COLO668 (cell line): ENCODE measurements around the gene PGGHG.
"Not testable (repeated sequence)": the region's sequence is repeated elsewhere in the genome, so short reads cannot be mapped to it uniquely, and the experiment has no call there.

Source experiments
- DNase-seq: peaks from one replicate; lab custom pipeline; 2025; ENCODE audit not compliant: unreplicated experiment; lab: John Stamatoyannopoulos, UW

The PGGHG gene

GRCh38 chr11:285021-285893 lies 3.7 kb upstream of the PGGHG start:
- no peak for DNase-seq

DNA sequence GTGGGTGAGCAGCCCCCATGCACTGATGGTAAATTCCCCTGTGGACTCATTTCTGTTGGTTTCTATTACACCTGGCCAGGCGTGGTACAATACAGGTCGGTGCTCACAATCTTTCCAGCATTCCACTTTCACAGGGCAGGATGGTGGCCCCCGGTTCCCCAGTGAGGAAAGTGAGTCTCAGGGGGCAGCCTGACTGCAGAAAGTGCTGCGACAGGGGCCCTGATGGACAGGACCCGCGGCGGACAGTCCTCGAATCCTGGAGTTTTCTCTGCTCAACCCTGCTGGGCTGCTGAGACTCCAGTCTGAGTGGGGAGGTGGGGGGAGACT lies 3.1 kb upstream of the PGGHG start:
- DNase-seq, result no peak

DNA sequence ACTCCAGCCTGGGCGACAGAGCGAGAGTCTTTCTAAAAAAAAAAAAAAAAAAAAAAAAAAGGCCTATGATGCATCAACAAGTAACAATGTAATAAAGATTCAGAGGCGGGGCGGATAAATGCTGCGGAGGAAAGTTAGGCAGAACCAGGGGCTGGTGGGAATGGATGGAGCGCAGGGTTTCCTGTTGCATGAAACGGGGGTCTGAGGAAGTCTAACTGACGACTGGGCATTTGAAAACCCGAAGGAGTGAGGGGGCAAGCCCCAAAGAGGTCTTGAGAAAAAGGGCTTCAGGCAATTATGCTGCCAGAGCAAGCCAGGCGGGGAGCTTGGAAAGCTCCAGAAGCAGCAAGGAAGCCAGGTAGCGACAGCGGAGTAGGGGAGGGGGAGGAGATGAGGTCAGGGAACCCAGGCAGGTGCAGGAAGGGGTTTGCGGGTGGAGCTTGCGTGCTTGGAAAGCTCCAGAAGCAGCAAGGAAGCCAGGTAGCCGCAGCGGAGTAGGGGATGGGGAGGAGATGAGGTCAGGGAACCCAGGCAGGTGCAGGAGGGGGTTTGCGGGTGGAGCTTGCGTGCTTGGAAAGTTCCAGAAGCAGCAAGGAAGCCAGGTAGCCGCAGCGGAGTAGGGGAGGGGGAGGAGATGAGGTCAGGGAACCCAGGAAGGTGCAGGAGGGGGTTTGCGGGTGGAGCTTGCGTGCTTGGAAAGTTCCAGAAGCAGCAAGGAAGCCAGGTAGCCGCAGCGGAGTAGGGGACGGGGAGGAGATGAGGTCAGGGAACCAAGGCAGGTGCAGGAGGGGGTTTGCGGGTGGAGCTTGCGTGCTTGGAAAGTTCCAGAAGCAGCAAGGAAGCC lies 1.7 kb upstream of the PGGHG start:
- not testable (repeated sequence) for DNase-seq

GRCh38 chr11:287821-288477 lies 977 bp upstream of the PGGHG start:
- DNase-seq, result no peak

DNA sequence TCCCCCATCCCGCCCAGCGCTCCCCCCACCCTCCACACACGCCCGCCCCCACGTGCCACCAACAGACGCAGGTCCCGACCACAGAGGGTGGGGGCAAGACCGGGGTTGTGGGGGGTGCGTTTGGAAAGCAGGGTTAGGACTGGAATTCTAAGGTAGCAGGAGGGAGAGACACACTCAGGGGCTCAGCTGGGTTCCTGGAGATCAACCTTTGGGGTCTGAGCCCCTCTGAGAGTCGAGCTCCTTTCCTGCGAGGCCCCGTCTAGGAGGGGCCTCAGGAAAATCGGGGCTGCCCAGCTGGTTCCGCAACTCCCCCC lies 429 bp downstream of the PGGHG start:
- no peak for DNase-seq

DNA sequence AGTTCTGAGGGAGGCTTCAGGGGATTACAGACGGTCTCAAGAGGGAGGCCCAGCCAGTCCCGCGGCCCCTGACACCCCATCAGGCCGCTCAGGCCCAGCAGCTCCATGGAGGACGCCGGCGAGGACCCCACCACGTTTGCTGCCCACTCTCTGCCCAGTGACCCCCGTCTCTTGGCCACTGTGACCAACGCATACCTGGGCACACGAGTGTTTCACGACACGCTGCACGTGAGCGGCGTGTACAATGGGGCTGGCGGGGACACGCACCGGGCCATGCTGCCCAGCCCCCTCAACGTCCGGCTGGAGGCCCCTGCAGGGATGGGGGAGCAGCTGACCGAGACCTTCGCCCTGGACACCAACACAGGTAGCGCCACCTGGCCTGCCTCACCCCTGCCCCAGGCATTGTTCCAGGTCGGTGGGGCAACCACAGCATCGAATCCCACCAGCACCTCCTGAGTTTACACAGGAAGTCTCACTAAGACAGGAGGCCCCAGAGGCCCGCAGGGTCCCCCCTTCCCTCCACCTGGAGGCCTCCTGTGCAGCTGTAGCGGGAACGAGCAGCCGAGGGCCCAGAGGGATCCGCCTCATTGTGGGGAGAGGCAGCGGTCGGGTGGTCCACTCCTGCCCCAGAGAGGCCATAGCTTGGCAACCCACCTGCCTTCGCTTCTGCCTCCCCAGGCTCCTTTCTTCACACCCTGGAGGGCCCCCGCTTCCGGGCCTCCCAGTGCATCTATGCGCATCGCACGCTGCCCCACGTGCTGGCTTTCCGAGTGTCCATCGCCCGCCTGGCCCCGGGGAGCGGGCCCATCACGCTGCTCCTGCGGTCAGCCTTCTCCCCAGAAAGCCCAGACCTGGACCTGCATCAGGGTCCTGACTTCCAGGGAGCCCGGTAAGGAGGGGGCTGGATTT lies 1.0 kb downstream of the PGGHG start:
- DNase-seq, result no peak

GRCh38 chr11:290621-291231 lies 1.8 kb downstream of the PGGHG start:
- DNase-seq, result no peak

DNA sequence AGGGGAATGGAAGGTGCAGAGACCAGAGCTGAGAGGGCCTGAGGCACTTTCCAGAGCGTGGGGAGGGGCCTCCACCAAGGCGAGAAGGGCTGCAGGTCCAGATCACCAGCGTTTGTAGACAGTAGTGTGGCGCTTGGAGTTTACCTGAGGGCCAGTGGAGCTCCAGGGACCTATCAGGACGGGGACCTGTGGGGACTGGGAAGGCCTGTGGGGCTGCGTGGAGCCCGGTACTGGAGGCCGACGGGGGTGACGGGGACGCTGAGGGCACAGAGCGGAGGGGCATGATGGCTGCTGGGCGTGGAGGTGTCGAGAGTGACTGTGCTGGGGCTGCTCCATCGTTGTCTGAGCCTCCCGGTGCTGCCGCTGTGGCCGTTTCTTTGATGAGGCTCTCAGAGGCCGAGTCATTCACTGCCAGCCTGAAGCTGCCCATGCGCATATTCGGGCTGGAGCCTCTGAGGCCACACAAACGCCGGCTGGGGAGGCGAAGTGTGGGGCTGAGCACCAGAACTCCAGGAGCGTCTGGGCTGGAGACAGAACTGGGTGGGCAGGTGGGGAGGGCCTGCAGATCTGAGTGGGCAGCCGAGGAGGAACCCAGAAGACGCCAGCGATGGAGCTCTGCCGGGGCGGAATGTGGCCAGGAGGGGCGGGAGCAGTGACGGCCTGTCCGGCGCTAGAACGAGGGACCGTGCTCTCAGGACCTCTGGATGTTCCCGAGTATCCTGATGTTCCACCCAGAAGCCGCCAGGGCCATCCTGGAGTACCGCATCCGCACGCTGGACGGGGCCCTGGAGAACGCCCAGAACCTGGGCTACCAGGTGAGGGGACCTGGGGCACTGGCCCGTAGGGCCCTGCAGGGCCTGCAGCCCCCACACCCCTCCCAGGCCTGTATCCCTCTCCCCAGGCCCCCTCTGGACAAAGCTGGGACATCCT lies 2.6 kb downstream of the PGGHG start:
- no peak for DNase-seq

DNA sequence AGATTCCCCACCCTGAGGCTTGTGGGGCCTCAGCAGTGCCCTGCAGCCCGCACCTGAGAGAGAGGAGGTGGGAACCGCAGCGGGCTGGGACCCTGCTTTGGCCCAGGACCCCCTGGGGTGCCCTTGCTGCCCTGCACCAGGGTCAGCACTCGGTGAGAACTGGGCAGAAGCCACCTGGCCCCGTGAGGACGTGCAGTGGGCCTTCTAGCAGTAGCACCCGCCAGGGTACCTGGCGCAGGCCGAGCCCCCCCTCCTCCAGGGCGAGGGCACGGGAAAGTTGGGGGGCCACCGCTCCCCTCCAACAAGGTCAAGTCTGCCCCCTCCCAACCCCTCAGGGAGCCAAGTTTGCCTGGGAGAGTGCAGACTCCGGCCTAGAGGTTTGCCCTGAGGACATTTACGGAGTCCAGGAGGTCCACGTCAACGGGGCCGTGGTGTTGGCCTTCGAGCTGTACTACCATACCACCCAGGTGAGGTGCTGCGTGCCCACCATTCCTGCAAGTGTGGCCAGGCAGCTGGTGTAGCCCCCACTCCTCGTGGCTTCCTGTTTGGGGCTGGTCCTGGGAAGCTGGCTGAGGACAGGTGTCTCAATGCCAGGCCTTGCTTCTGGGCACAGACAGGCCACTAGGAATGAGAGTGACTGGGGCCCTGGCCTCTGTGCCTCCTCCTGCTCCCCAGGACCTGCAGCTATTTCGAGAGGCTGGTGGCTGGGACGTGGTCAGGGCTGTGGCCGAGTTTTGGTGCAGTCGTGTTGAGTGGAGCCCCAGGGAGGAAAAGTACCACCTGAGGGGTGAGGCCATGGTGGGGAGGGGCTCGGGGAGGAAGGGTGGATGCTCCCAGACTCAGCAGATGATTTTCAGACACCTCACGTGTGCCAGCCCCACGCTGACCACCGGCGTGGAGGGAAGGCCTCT lies 3.5 kb downstream of the PGGHG start:
- DNase-seq, result no peak

DNA sequence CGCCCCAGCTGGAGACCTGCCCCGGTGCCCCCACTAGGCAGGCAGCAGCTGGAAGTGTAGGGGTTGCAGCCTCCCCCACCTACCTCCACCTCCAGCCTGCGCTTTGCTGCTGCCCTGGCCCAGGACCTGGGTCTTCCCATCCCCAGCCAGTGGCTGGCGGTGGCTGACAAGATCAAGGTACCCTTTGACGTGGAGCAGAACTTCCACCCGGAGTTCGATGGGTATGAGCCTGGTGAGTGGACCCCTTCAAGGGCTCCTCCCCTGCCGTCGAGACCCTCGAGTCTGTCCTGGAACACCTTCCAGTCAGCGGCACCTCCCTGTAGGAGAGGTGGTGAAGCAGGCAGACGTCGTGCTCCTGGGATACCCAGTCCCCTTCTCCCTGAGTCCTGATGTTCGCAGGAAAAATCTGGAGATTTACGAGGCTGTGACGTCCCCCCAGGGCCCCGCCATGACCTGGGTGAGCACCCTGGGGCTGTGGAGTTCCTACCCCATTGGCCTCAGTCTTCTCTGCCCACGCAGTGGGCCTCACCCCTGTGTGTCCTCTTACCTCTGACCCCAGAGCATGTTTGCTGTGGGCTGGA lies 4.4 kb downstream of the PGGHG start:
- no peak for DNase-seq

- no peak for DNase-seq
Measured at GRCh38 chr11:293852-294661, 5.1 kb downstream of the PGGHG start.

DNA sequence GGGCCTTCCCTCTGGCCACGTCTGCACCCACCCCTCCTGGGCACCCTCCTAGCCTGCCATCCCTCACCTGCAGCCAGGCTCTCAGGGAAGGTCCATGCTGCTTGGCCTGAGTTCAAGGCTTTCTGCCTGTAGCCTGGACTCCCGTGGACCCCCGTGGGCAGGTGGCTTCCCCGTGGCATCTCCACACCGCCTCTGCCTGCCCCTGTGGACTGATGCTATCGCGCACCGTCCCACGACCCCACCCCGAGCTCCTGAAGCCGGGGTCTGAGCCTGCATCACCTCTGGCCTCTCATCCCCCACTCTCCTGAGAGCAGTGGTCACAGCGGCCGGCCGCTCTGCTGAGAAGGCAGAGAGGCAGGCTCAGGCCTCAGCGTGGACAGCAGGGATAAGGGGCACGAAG lies 5.9 kb downstream of the PGGHG start:
- no peak for DNase-seq

- DNase-seq, result no peak
Measured at GRCh38 chr11:295351-296170, 6.6 kb downstream of the PGGHG start.

DNA sequence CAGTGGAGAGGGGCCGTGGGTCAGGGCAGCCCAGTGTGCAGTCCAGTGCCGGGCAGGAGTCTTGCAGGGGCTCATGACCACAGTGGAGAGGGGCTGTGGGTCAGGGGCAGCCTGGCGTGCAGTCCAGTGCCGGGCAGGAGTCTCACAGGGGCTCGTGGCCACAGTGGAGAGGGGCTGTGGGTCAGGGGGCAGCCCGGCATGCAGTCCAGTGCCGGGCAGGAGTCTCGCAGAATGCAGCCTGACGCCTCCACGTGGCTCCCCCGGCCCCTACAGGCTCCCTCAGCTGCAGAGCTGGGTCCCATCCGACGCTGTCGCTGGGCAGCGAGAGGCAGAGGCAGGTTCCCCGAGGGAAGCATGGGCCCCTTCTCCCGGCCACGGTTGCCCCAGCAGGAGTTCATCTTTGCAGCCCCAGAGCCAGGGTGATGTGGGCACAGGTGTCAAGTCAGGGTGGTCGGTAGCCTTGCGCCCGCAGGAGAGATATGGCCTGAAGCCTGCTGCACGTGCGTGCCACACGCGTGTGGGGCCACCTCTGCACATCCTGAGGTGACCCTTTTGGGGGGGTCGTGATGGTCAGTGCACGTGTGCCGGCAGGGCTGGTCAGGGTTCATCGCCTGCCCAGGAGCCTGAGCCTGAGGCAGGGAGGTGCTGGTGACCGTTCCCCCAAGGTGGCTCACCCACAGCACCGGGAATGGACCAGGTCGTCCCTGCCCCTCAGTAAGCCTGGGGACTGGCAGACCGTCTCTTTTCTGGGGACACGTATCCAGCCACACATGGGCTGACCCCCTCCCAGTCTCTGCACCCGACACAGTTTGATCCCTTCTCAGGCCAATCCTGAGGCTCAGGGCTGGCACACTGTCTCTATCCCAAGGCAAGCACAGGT lies 7.5 kb downstream of the PGGHG start:
- no peak for DNase-seq

- no peak for DNase-seq
Measured at GRCh38 chr11:297051-297585, 8.2 kb downstream of the PGGHG start.
